HepG2 (cell line): Measurements from ENCODE around the gene ISCA2. TPM values are rescaled to one million over a fixed set of nuclear protein-coding genes. Genes with fewer than 3 reads are reported as not detected.

Experiments
- ATAC-seq: fragments of 200-7000 bp; cut with Tn5 transposase; 3 replicates; pipeline ENCODE4 v1.9.1; 2020; ENCODE audit warnings: mild to moderate bottlenecking, moderate library complexity
- BruUV-seq: library from RNA; stranded (reverse); fragments of 400-500 nt; replicated peaks from 2 replicates; lab custom pipeline; 2021; lab: Mats Ljungman, UMichigan
- CTCF ChIA-PET: fragments of 300-600 bp; formaldehyde crosslinking; extraction: SDS; loops from one replicate; lab custom pipeline; 2021; ENCODE audit warnings: low total read pairs, inconsistent platforms, low intra/inter-chr PET ratio; lab: Yijun Ruan, JAX
- POLR2A ChIA-PET: fragments of 350-600 bp; sonication (Branson Sonifier 250); formaldehyde crosslinking; loops from one replicate; lab custom pipeline; 2020; ENCODE audit warnings: antibody characterized with exemption, inconsistent platforms; lab: Yijun Ruan, JAX
- DNase-seq: peaks from one replicate; pipeline ENCODE4 v3.0.0-alpha.2; 2015; ENCODE audit warnings: low spot score
- FAIRE-seq: peaks from 3 replicates; lab custom pipeline; 2011; peaks lifted over from hg19 to GRCh38; lab: Jason Lieb, UNC
- H2AFZ ChIP-seq: one replicate; pipeline ENCODE4 v1.6.1; 2011; ENCODE audit warnings: low read length, inconsistent platforms
- H3K27ac ChIP-seq: fragments of 300-600 bp; 3 replicates; pipeline ENCODE4 v1.8.0; 2011; ENCODE audit warnings: mixed run types, mild to moderate bottlenecking, mixed read lengths, low read length, inconsistent platforms; ENCODE audit not compliant: insufficient read depth; ENCODE audit errors: extremely low read length
- H3K27me3 ChIP-seq, 2 experiments: fragments of 200-600 bp in 1 of 2; 2 replicates in 1 of 2; 3 replicates in 1 of 2; pipeline versions ENCODE4 v1.6.0 to v1.8.0; 2011; ENCODE audit warnings: low read length in 2 of 2, mild to moderate bottlenecking in 2 of 2, moderate library complexity in 2 of 2, inconsistent platforms in 1 of 2; ENCODE audit not compliant: insufficient read depth in 2 of 2, control insufficient read depth in 1 of 2
- H3K36me3 ChIP-seq, 2 experiments: fragments of 200-600 bp in 1 of 2; replicated peaks in 1 of 2; 2 replicates in 1 of 2; 3 replicates in 1 of 2; pipeline versions ENCODE4 v1.5.1 to v1.8.0; 2011; ENCODE audit warnings: low read length in 2 of 2, inconsistent platforms in 1 of 2; ENCODE audit not compliant: insufficient read depth in 2 of 2, control insufficient read depth in 1 of 2
- H3K4me1 ChIP-seq: 2 replicates; pipeline ENCODE4 v1.5.1; 2012; ENCODE audit warnings: low read length, inconsistent platforms; ENCODE audit not compliant: insufficient read depth
- H3K4me2 ChIP-seq: 2 replicates; pipeline ENCODE4 v1.6.0; 2011; ENCODE audit warnings: low read depth, low read length, inconsistent platforms
- H3K4me3 ChIP-seq, 3 experiments: fragments of 200-600 bp in 1 of 3; sonication (generic), shearing (Covaris generic) in 1 of 3; replicated peaks in 1 of 3; 2 replicates each; pipeline ENCODE4 v1.5.1; 2011 to 2016; ENCODE audit warnings: low read length in 3 of 3, inconsistent platforms in 2 of 3, low read depth in 2 of 3, mild to moderate bottlenecking in 2 of 3, control low read depth in 1 of 3, mixed read lengths in 1 of 3; ENCODE audit not compliant: insufficient read depth in 1 of 3
- H3K79me2 ChIP-seq: one replicate; pipeline ENCODE4 v1.6.1; 2011; ENCODE audit warnings: low read length, inconsistent platforms; ENCODE audit not compliant: insufficient read depth
- H3K9ac ChIP-seq: 2 replicates; pipeline ENCODE4 v1.6.0; 2011; ENCODE audit warnings: mild to moderate bottlenecking, low read depth, low read length, inconsistent platforms; ENCODE audit not compliant: insufficient read depth
- H3K9me3 ChIP-seq: 2 replicates; pipeline ENCODE4 v1.5.1; 2012; ENCODE audit warnings: mild to moderate bottlenecking, low read length
- H4K20me1 ChIP-seq: 2 replicates; pipeline ENCODE4 v1.6.0; 2011; ENCODE audit warnings: inconsistent platforms, mild to moderate bottlenecking, low read length, moderate library complexity; ENCODE audit not compliant: insufficient read depth
- CHCHD3 ChIP-seq: sonication (generic); formaldehyde crosslinking; IDR thresholded peaks from 2 replicates; pipeline ENCODE4 v1.8.0; 2022; ENCODE audit warnings: mild to moderate bottlenecking, missing genetic modification reagents, moderate library complexity
- HCFC1 ChIP-seq: fragments of 150-350 bp; IDR thresholded peaks from 2 replicates; pipeline ENCODE4 v1.6.1; 2014; ENCODE audit warnings: low read depth, low read length
- HIVEP1 ChIP-seq: sonication (generic); formaldehyde crosslinking; IDR thresholded peaks from 2 replicates; pipeline ENCODE4 v1.4.0; 2020; ENCODE audit warnings: mild to moderate bottlenecking, missing genetic modification reagents
- IRX3 ChIP-seq: sonication (generic); formaldehyde crosslinking; IDR thresholded peaks from 2 replicates; pipeline ENCODE4 v1.8.1; 2023; ENCODE audit warnings: mild to moderate bottlenecking, low read depth, missing genetic modification reagents, borderline replicate concordance
- MBNL3 ChIP-seq: fragments of 250-450 bp; sonication (Bioruptor Pico); conservative IDR thresholded peaks from 2 replicates; pipeline ENCODE4 v1.8.0; 2022; ENCODE audit warnings: mild to moderate bottlenecking, inconsistent platforms
- MXD3 ChIP-seq: IDR thresholded peaks from 2 replicates; pipeline ENCODE4 v1.6.1; 2016; ENCODE audit warnings: mild to moderate bottlenecking, missing biosample characterization, missing genetic modification reagents
- NFE2 ChIP-seq: sonication (generic); formaldehyde crosslinking; IDR thresholded peaks from 2 replicates; pipeline ENCODE4 v1.4.0; 2020; ENCODE audit warnings: missing genetic modification reagents
- PRMT3 ChIP-seq: sonication (generic); formaldehyde crosslinking; IDR thresholded peaks from 2 replicates; pipeline ENCODE4 v1.8.1; 2022; ENCODE audit warnings: low read depth, mild to moderate bottlenecking, moderate library complexity, missing genetic modification reagents, borderline replicate concordance
- SOX13 ChIP-seq, 3 experiments: fragments of 450-650 bp in 1 of 3; sonication (generic) in 1 of 3; formaldehyde crosslinking in 1 of 3; IDR thresholded peaks in 2 of 3; conservative IDR thresholded peaks in 1 of 3; 2 replicates each; pipeline versions ENCODE4 v1.5.0 to v1.6.1; 2016 to 2020; ENCODE audit warnings: antibody characterized with exemption in 1 of 3, mild to moderate bottlenecking in 1 of 3, missing compliant biosample characterization in 1 of 3, missing genetic modification reagents in 1 of 3, moderate library complexity in 1 of 3
- STAG1 ChIP-seq: sonication (generic); formaldehyde crosslinking; IDR thresholded peaks from 2 replicates; pipeline ENCODE4 v1.4.0; 2020; ENCODE audit warnings: missing genetic modification reagents
- TSC22D2 ChIP-seq: sonication (generic); formaldehyde crosslinking; IDR thresholded peaks from 2 replicates; pipeline ENCODE4 v1.5.1; 2020; ENCODE audit warnings: missing genetic modification reagents, mild to moderate bottlenecking, borderline replicate concordance
- ZFX ChIP-seq: sonication (generic); formaldehyde crosslinking; IDR thresholded peaks from 2 replicates; pipeline ENCODE4 v1.4.0; 2020; ENCODE audit warnings: mild to moderate bottlenecking, low read depth, missing genetic modification reagents, moderate library complexity
- ZNF263 ChIP-seq: sonication (generic); formaldehyde crosslinking; IDR thresholded peaks from 2 replicates; pipeline ENCODE4 v1.4.0; 2020; ENCODE audit warnings: missing genetic modification reagents
- ZNF75D ChIP-seq: sonication (generic); formaldehyde crosslinking; IDR thresholded peaks from 2 replicates; pipeline ENCODE4 v1.8.1; 2023; ENCODE audit warnings: missing genetic modification reagents, mild to moderate bottlenecking, borderline replicate concordance
- WGBS: methylation state at CpG from one replicate; pipeline ENCODE4 v1.1.6; 2017; ENCODE audit warnings: low lambda C conversion rate; 5-methylcytosine and 5-hydroxymethylcytosine counted together
- in situ Hi-C: cut with HindIII; loops from 2 replicates; pipeline ENCODE4 v1.10.0; 2017; ENCODE audit warnings: low pct_unique_long_range_greater_than_20kb; ENCODE audit not compliant: extremely low pct_ligation_motif_present
- intact Hi-C: fragments of 100-400 bp; cut with micrococcal nuclease; formaldehyde crosslinking; loops from one replicate; pipeline ENCODE4 v1.10.0; 2022; ENCODE audit not compliant: unreplicated experiment
- polyA plus RNA-seq, 8 experiments: library from polyadenylated mRNA; depleted of rRNA in 3 of 8; stranded (reverse) in 7 of 8; unstranded in 1 of 8; fragments of >200 nt; fragmentation: Illumina TruSeq in 4 of 8; extraction: Trizol in 4 of 8; gene quantifications; 2 replicates each; pipeline versions ENCODE4 v1.2.1 to v1.2.3, GENCODE V29; 2011 to 2016; ENCODE audit warnings: low read depth in 4 of 8, missing spikeins in 1 of 8, mixed read lengths in 1 of 8; ENCODE audit not compliant: insufficient read depth in 1 of 8
- total RNA-seq, 5 experiments: library from RNA; depleted of rRNA; stranded (reverse); fragments of >200 nt; fragmentation: Illumina TruSeq; extraction: Trizol; gene quantifications; 2 replicates each; pipeline ENCODE4 v1.2.3, GENCODE V29; 2016; ENCODE audit warnings: low read depth in 1 of 5
- TF ChIP-seq, protein P1 (sequence below): sonication (generic); formaldehyde crosslinking; IDR thresholded peaks from 2 replicates; pipeline ENCODE4 v1.5.0; 2020; ENCODE audit warnings: mild to moderate bottlenecking, missing genetic modification reagents, borderline replicate concordance
- TF ChIP-seq, protein P2 (sequence below): sonication (generic); formaldehyde crosslinking; IDR thresholded peaks from 2 replicates; pipeline ENCODE4 v1.4.0; 2020; ENCODE audit warnings: missing genetic modification reagents

ISCA2 gene
- total and polyA plus RNA-seq, 2 of the 13 experiments (the other 11 are each of a cell fraction or from before 2014, with no cell fraction given): 32.1 to 43.4 TPM

DNA sequence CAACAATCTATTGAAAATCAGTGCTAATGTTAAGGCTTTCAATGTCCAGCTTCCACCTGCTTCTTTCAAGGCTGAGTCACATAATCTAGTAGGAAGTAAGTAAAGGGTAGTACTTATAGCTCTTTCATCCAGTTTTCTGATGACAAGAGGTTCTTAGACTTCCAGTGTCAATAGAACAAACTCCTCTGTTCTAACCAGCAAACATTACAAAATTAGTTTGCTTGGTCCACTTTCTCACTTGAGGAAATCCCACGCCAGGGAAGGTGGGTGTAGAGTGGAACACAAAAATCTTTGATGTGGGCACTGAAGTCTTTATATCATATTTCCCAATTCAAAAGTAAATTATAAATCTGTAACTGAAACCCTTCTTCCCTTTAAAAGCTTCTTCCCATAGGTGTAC, 3.1 kb upstream of the ISCA2 start:
- Histone ChIP-seq H3K9me3 (no peaks in the 10 kb centered on the region), H3K4me1 (peaks cover 34% of the 10 kb centered on the region), H3K4me3 (no peak overlapping the region), H3K27ac (no peak overlapping the region), H3K79me2 (peaks cover 41% of the 10 kb centered on the region), H3K27me3 (no peaks in the 10 kb centered on the region; a peak in 1 of 5 replicates), H2AFZ (no peak overlapping the region), H3K9ac (no peak overlapping the region), H3K4me2 (no peak overlapping the region), H3K36me3 (peaks cover 2 to 12% of the 10 kb centered on the region in 2 experiments; a peak in 4 of 5 replicates), H4K20me1 (peaks cover 6% of the 10 kb centered on the region; the same call in 1 of the 2 replicates)
- ChIA-PET POLR2A (no interaction called here), CTCF (no interaction called here)
- no peak for DNase-seq
- ATAC-seq: no peak
- 96% methylated on average over 1 of the region's 1 CpG for WGBS
- BruUV-seq: no TSS peak
- in situ Hi-C loops (no loop called here), intact Hi-C loops (no loop called here)
- FAIRE-seq: no peak
- TF ChIP-seq STAG1 (CRISPR knock-in tag): no peak
- no peak for TF ChIP-seq TSC22D2
- no peak for TF ChIP-seq SOX13 (IDR thresholded peaks at IDR 0.05)
- no peak for TF ChIP-seq SOX13 (CRISPR knock-in tag; conservative IDR thresholded peaks at IDR 0.05 in 1 of 2, IDR thresholded peaks at IDR 0.05 in 1 of 2)
- TF ChIP-seq, protein P1, sequence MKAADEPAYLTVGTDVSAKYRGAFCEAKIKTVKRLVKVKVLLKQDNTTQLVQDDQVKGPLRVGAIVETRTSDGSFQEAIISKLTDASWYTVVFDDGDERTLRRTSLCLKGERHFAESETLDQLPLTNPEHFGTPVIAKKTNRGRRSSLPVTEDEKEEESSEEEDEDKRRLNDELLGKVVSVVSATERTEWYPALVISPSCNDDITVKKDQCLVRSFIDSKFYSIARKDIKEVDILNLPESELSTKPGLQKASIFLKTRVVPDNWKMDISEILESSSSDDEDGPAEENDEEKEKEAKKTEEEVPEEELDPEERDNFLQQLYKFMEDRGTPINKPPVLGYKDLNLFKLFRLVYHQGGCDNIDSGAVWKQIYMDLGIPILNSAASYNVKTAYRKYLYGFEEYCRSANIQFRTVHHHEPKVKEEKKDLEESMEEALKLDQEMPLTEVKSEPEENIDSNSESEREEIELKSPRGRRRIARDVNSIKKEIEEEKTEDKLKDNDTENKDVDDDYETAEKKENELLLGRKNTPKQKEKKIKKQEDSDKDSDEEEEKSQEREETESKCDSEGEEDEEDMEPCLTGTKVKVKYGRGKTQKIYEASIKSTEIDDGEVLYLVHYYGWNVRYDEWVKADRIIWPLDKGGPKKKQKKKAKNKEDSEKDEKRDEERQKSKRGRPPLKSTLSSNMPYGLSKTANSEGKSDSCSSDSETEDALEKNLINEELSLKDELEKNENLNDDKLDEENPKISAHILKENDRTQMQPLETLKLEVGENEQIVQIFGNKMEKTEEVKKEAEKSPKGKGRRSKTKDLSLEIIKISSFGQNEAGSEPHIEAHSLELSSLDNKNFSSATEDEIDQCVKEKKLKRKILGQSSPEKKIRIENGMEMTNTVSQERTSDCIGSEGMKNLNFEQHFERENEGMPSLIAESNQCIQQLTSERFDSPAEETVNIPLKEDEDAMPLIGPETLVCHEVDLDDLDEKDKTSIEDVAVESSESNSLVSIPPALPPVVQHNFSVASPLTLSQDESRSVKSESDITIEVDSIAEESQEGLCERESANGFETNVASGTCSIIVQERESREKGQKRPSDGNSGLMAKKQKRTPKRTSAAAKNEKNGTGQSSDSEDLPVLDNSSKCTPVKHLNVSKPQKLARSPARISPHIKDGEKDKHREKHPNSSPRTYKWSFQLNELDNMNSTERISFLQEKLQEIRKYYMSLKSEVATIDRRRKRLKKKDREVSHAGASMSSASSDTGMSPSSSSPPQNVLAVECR (CRISPR knock-in tag): no peak
- no peak for TF ChIP-seq ZNF263
- TF ChIP-seq MXD3: no peak
- TF ChIP-seq, protein P2, sequence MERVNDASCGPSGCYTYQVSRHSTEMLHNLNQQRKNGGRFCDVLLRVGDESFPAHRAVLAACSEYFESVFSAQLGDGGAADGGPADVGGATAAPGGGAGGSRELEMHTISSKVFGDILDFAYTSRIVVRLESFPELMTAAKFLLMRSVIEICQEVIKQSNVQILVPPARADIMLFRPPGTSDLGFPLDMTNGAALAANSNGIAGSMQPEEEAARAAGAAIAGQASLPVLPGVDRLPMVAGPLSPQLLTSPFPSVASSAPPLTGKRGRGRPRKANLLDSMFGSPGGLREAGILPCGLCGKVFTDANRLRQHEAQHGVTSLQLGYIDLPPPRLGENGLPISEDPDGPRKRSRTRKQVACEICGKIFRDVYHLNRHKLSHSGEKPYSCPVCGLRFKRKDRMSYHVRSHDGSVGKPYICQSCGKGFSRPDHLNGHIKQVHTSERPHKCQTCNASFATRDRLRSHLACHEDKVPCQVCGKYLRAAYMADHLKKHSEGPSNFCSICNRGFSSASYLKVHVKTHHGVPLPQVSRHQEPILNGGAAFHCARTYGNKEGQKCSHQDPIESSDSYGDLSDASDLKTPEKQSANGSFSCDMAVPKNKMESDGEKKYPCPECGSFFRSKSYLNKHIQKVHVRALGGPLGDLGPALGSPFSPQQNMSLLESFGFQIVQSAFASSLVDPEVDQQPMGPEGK: no peak
- no peak for TF ChIP-seq HCFC1
- no peak for TF ChIP-seq HIVEP1 (CRISPR knock-in tag)
- no peak for TF ChIP-seq PRMT3 (CRISPR knock-in tag)
- TF ChIP-seq ZNF75D (CRISPR knock-in tag): no peak
- no peak for TF ChIP-seq ZFX
- no peak for TF ChIP-seq CHCHD3 (CRISPR knock-in tag)
- no peak for TF ChIP-seq MBNL3 (CRISPR knock-in tag)
- no peak for TF ChIP-seq NFE2 (CRISPR knock-in tag)
- TF ChIP-seq IRX3: no peak
